Heart left ventricle (tissue), 13 donors: ENCODE measurements around the gene CALML6.

Experiments
- POLR2A ChIP-seq, 2 donors: fragments of 450-650 bp; IDR thresholded peaks; one replicate each; pipeline ENCODE4 v1.6.1; 2017; ENCODE audit warnings: antibody characterized with exemption in 2 of 2, mild to moderate bottlenecking in 2 of 2, moderate library complexity in 2 of 2
- TF ChIP-seq, protein P1 (sequence below), 12 donors: fragments of 200-600 bp; sonication (generic) in 4 of 12; IDR thresholded peaks; one replicate each; pipeline versions ENCODE4 v1.5.0 to v1.8.0; 2018 to 2022; ENCODE audit warnings: antibody characterized with exemption in 12 of 12, mild to moderate bottlenecking in 5 of 12
- donor health status: ischemic (EF 13 %, LVEDD 7.1; RV severe dilation, severe dysfunction).
- donor health status: DM: no; HTN: yes; CAD: no.
- donor health status: DM: no; HTN: no; CAD: no.
- donor health status: ischemic (EF 25% LVEDD 6.9; RV normal size, moderate dysfunction).
- donor health status: ischemic (EF 25% LVEDD 5.7; RV mildly dilated, moderate dysfunction).
- donor health status: ischemic (EF 35%, LVEDD 5.7; RV mildly dilated, moderate dysfunction).
- donor health status: nonischemic (EF 11% LVEDD 7.7; RV severe dilation, severe dysfunction).
- donor health status: DM: yes; HTN: yes; CAD: no.
- donor health status: PGD.
- donor health status: ischemic (EF 29% LVEDD 5.4; RV normal size, mild dysfunction).
- donor health status: nonischemic (EF 23%, LVEDD 6.1; RV moderate dilation, normal function).

DNA sequence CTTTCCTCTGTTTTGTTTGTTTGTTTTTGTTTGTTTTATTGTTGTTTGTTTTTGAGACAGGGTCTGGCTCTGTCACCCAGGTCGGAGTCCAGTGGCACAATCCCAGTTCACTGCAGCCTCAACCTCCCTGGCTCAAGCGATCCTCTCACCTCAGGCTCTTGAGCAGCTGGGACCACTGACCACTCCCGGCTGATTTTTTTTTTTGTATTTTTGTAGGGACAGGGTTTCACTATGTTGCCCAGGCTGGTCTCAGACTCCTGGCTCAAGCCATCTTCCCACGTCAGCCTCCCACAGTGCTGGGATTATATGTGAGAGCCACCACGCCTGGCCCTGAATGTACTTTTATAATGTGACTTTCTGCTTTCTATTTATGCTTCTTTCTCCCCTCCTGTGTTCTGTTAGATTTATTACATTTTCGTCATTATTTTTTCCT, 5.0 kb upstream of the CALML6 start:
- TF ChIP-seq, protein P1, sequence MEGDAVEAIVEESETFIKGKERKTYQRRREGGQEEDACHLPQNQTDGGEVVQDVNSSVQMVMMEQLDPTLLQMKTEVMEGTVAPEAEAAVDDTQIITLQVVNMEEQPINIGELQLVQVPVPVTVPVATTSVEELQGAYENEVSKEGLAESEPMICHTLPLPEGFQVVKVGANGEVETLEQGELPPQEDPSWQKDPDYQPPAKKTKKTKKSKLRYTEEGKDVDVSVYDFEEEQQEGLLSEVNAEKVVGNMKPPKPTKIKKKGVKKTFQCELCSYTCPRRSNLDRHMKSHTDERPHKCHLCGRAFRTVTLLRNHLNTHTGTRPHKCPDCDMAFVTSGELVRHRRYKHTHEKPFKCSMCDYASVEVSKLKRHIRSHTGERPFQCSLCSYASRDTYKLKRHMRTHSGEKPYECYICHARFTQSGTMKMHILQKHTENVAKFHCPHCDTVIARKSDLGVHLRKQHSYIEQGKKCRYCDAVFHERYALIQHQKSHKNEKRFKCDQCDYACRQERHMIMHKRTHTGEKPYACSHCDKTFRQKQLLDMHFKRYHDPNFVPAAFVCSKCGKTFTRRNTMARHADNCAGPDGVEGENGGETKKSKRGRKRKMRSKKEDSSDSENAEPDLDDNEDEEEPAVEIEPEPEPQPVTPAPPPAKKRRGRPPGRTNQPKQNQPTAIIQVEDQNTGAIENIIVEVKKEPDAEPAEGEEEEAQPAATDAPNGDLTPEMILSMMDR (IDR thresholded peaks at IDR 0.05), result no peak
- no peak for TF ChIP-seq POLR2A (IDR thresholded peaks at IDR 0.05)
